Measurements from ENCODE around the gene AR. TPM values are rescaled to one million over a fixed set of nuclear protein-coding genes. Genes with fewer than 3 reads are reported as not detected.

AR gene
- total and polyA plus RNA-seq, 2 of the 8 experiments (the other 6 are each of a cell fraction or from before 2014, with no cell fraction given) = 7.1 to 10.7 TPM

DNA sequence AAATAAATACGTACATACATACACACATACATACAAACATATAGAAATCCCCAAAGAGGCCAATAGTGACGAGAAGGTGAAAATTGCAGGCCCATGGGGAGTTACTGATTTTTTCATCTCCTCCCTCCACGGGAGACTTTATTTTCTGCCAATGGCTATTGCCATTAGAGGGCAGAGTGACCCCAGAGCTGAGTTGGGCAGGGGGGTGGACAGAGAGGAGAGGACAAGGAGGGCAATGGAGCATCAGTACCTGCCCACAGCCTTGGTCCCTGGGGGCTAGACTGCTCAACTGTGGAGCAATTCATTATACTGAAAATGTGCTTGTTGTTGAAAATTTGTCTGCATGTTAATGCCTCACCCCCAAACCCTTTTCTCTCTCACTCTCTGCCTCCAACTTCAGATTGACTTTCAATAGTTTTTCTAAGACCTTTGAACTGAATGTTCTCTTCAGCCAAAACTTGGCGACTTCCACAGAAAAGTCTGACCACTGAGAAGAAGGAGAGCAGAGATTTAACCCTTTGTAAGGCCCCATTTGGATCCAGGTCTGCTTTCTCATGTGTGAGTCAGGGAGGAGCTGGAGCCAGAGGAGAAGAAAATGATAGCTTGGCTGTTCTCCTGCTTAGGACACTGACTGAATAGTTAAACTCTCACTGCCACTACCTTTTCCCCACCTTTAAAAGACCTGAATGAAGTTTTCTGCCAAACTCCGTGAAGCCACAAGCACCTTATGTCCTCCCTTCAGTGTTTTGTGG is 180.7 kb downstream of the AR start:
- Histone ChIP-seq H3K4ac (replicated peaks; ENCODE audit: insufficient read length, low read depth, low read length) (no peak overlapping the region), H2AK5ac (ENCODE audit: low read depth, low read length) (no peak overlapping the region), H3K4me1 (replicated peaks in 1 of 4; ENCODE audit: control insufficient read depth in 3 of 4, insufficient read depth in 4 of 4, low read length in 3 of 4) (no peaks in the 10 kb centered on the region), H2AFZ (ENCODE audit: low read length) (no peak overlapping the region), H4K8ac (ENCODE audit: extremely low read depth, insufficient read depth, low read length) (no peak overlapping the region), H2BK12ac (ENCODE audit: low read depth, low read length) (no peak overlapping the region), H3K23me2 (ENCODE audit: low read depth, low read length) (no peaks in the 10 kb centered on the region; the same call in 1 of the 2 replicates), H2BK120ac (replicated peaks; ENCODE audit: low read depth, low read length) (no peak overlapping the region), H3K79me1 (ENCODE audit: low read depth, low read length) (no peaks in the 10 kb centered on the region), H3K4me2 (ENCODE audit: insufficient read depth in 1 of 2, low read depth in 2 of 2, low read length in 2 of 2) (no peak overlapping the region), H3K23ac (ENCODE audit: insufficient read length) (no peak overlapping the region), H3K18ac (ENCODE audit: extremely low read depth, low read length) (no peak overlapping the region), H2BK20ac (ENCODE audit: low read length) (no peak overlapping the region), H2BK5ac (ENCODE audit: low read depth, low read length) (no peak overlapping the region), H3K36me3 (ENCODE audit: control insufficient read depth in 2 of 4, insufficient read depth in 4 of 4, low read length in 3 of 4) (peaks cover 0 to 5% (median 1%) of the 10 kb centered on the region in 4 experiments; a peak in 1 of 8 replicates), H3K9me3 (ENCODE audit: insufficient read depth in 2 of 2, low read depth in 1 of 2, low read length in 1 of 2) (no peaks in the 10 kb centered on the region), H3K27me3 (replicated peaks in 1 of 4; ENCODE audit: control insufficient read depth in 3 of 4, extremely low read depth in 1 of 4, insufficient read depth in 3 of 4, low read length in 3 of 4) (no peaks in the 10 kb centered on the region), H3K9ac (replicated peaks in 1 of 4; ENCODE audit: extremely low read depth in 1 of 4, low read depth in 3 of 4, low read length in 3 of 4) (no peak overlapping the region), H3K27ac (ENCODE audit: low read depth, low read length) (no peak overlapping the region), H4K5ac (ENCODE audit: insufficient read length, low read depth, low read length) (no peak overlapping the region), H3K79me2 (ENCODE audit: control insufficient read depth in 1 of 2, insufficient read depth in 2 of 2, low read length in 2 of 2) (no peaks in the 10 kb centered on the region), H3K56ac (replicated peaks; ENCODE audit: insufficient read length, low read depth, low read length) (no peak overlapping the region), H3K14ac (ENCODE audit: insufficient read length) (no peak overlapping the region), H4K91ac (replicated peaks; ENCODE audit: insufficient read length, low read length) (no peak overlapping the region), H2BK15ac (ENCODE audit: low read length) (no peak overlapping the region), H4K20me1 (replicated peaks in 1 of 2; ENCODE audit: control insufficient read depth in 1 of 2, insufficient read depth in 2 of 2, low read length in 2 of 2) (no peaks in the 10 kb centered on the region), H3K4me3 (ENCODE audit: extremely low read depth in 1 of 4, insufficient read depth in 2 of 4, low read depth in 3 of 4, low read length in 4 of 4) (no peak overlapping the region)
- FAIRE-seq = no peak
- DNase-seq (ENCODE audit: low read depth in 1 of 2, low spot score in 2 of 2) = no peak
- 100% methylated on average over 5 of the region's 5 CpGs; no CpG with 5 or more reads in 1 of the 2 experiments for WGBS, 2 experiments (ENCODE audit: extremely low coverage in 1 of 2, insufficient coverage in 1 of 2, insufficient read length in 1 of 2, insufficient replicate concordance in 2 of 2, low coverage in 1 of 2, low lambda C conversion rate in 2 of 2, missing lambda C conversion rate in 1 of 2)
- no peak for TF ChIP-seq CHD2 (IDR thresholded peaks at IDR 0.05; ENCODE audit: low read length)
- no peak for TF ChIP-seq SUZ12 (IDR thresholded peaks at IDR 0.05; ENCODE audit: low read length)
- TF ChIP-seq RAD21 (IDR thresholded peaks at IDR 0.05 in 1 of 2, conservative IDR thresholded peaks at IDR 0.05 in 1 of 2; ENCODE audit: low read depth in 2 of 2, low read length in 2 of 2) = peak; percentile 42 to 53
- ChIA-PET POLR2A (ENCODE audit: partially characterized antibody) (no interaction called here), CTCF (ENCODE audit: partially characterized antibody) (interaction anchor here (0.7 to 1.1 kb wide), 2 partner anchors 363 to 421 kb away, joined by 3 read pairs; no protein-coding TSS in a partner anchor)

Data from H1 (cell line).